ENCODE results near the gene SLC7A6.

- TF ChIP-seq CTCF (conservative IDR thresholded peaks at IDR 0.05; ENCODE audit: low read length) (no peak), EZH2phosphoT487 (IDR thresholded peaks at IDR 0.05; ENCODE audit: borderline replicate concordance, low read depth, low read length) (no peak)
These were observed 36.3 kb upstream of the SLC7A6 start for GRCh38 chr16:68227850-68228553.

Data from OCI-LY7 (cell line).